PC-3 (cell line): ENCODE data around the gene TTC8. TPM values are rescaled to one million over a fixed set of nuclear protein-coding genes. Genes with fewer than 3 reads are reported as not detected.

Experiments used
- ATAC-seq: fragments of 200-7000 bp; cut with Tn5 transposase; 2 replicates; pipeline ENCODE4 v1.9.1; 2020; ENCODE audit warnings: mild to moderate bottlenecking, moderate library complexity
- BruUV-seq: library from RNA; stranded (reverse); fragments of 400-500 nt; replicated peaks from 2 replicates; lab custom pipeline; 2021; lab: Mats Ljungman, UMichigan
- CTCF ChIA-PET: fragments of 300-600 bp; sonication (Branson Sonifier 250); formaldehyde crosslinking; loops from one replicate; lab custom pipeline; 2022; ENCODE audit warnings: antibody characterized with exemption; lab: Charles Lee
- POLR2A ChIA-PET: fragments of 300-600 bp; sonication (Branson Sonifier 250); formaldehyde crosslinking; loops from one replicate; lab custom pipeline; 2022; ENCODE audit warnings: antibody characterized with exemption; ENCODE audit not compliant: unreplicated experiment; lab: Charles Lee
- DNase-seq: peaks from one replicate; pipeline ENCODE4 v3.0.0-alpha.2; 2015
- H2AFZ ChIP-seq: fragments of 300-600 bp; sonication (generic); 2 replicates; pipeline ENCODE4 v1.6.0; 2016; ENCODE audit warnings: antibody characterized with exemption, low read length
- H3F3A ChIP-seq: fragments of 300-600 bp; sonication (generic); one replicate; pipeline ENCODE4 v1.6.0; 2017; ENCODE audit warnings: antibody characterized with exemption, low read length, control low read depth, mild to moderate bottlenecking; ENCODE audit not compliant: unreplicated experiment
- H3K27ac ChIP-seq: fragments of 300-600 bp; sonication (generic); 2 replicates; pipeline ENCODE4 v1.5.1; 2016; ENCODE audit warnings: mild to moderate bottlenecking, low read length
- H3K27me3 ChIP-seq: fragments of 300-600 bp; sonication (generic); 2 replicates; pipeline ENCODE4 v1.6.1; 2016; ENCODE audit warnings: low read length, mixed read lengths
- H3K36me3 ChIP-seq: fragments of 300-600 bp; sonication (generic); 2 replicates; pipeline ENCODE4 v1.6.1; 2016; ENCODE audit warnings: low read depth, mixed run types, low read length, mixed read lengths
- H3K4me1 ChIP-seq: fragments of 300-600 bp; sonication (generic); 2 replicates; pipeline ENCODE4 v1.5.1; 2016; ENCODE audit warnings: low read length; ENCODE audit not compliant: insufficient read depth
- H3K4me2 ChIP-seq: fragments of 300-600 bp; sonication (generic); 2 replicates; pipeline ENCODE4 v1.6.0; 2016; ENCODE audit warnings: low read length
- H3K4me3 ChIP-seq: fragments of 300-600 bp; sonication (generic); 2 replicates; pipeline ENCODE4 v1.5.1; 2016; ENCODE audit warnings: mild to moderate bottlenecking, low read length, mixed read lengths
- H3K79me2 ChIP-seq: fragments of 300-600 bp; sonication (generic); 2 replicates; pipeline ENCODE4 v1.6.1; 2017; ENCODE audit warnings: low read length, mixed read lengths
- H3K9ac ChIP-seq: fragments of 300-600 bp; sonication (generic); 2 replicates; pipeline ENCODE4 v1.6.0; 2016; ENCODE audit warnings: mild to moderate bottlenecking, low read length
- H3K9me2 ChIP-seq: fragments of 300-600 bp; sonication (generic); replicated peaks from 2 replicates; pipeline ENCODE4 v1.6.1; 2016; ENCODE audit warnings: mixed run types, low read length, mixed read lengths
- H3K9me3 ChIP-seq: fragments of 300-600 bp; sonication (generic); 2 replicates; pipeline ENCODE4 v1.6.1; 2016; ENCODE audit warnings: low read length, mixed read lengths
- H4K20me1 ChIP-seq: fragments of 300-600 bp; sonication (generic); 2 replicates; pipeline ENCODE4 v1.6.1; 2016; ENCODE audit warnings: low read length, mixed read lengths
- CTCF ChIP-seq: fragments of 300-600 bp; sonication (generic); conservative IDR thresholded peaks from 2 replicates; pipeline ENCODE4 v1.5.1; 2017; ENCODE audit warnings: antibody characterized with exemption, low read depth, mild to moderate bottlenecking, low read length
- EZH2 ChIP-seq: fragments of 300-600 bp; sonication (generic); IDR thresholded peaks from one replicate; pipeline ENCODE4 v1.6.1; 2017; ENCODE audit warnings: antibody characterized with exemption, mild to moderate bottlenecking, low read length; ENCODE audit not compliant: unreplicated experiment
- EZH2phosphoT487 ChIP-seq: fragments of 300-600 bp; sonication (generic); IDR thresholded peaks from 2 replicates; pipeline ENCODE4 v1.6.1; 2018; ENCODE audit warnings: mild to moderate bottlenecking, antibody characterized with exemption, low read length, borderline replicate concordance
- intact Hi-C: fragments of 100-400 bp; cut with micrococcal nuclease; formaldehyde crosslinking; loops from 2 replicates; pipeline ENCODE4 v1.9.0; 2023
- total RNA-seq: library from RNA; depleted of rRNA; stranded (reverse); fragments of >200 nt; gene quantifications from 2 replicates; pipeline ENCODE4 v1.2.3, GENCODE V29; 2014

TTC8 gene
- total RNA-seq, 1 experiment from 2014 or later: 24.8 TPM

- Histone ChIP-seq H3K4me2 (no peak overlapping the region), H3K27me3 (no peaks in the 10 kb centered on the region), H3K9me3 (no peaks in the 10 kb centered on the region), H3K27ac (no peak overlapping the region), H3K79me2 (0 out of 2 replicates have a peak, but pooled peaks cover 6% of the 10 kb centered on the region), H3K36me3 (no peaks in the 10 kb centered on the region), H2AFZ (no peak overlapping the region), H3K4me1 (peaks cover 13% of the 10 kb centered on the region), H4K20me1 (no peaks in the 10 kb centered on the region), H3K9ac (no peak overlapping the region), H3K4me3 (no peak overlapping the region), H3K9me2 (no peaks in the 10 kb centered on the region), H3F3A (no peaks in the 10 kb centered on the region)
- no TSS peak for BruUV-seq
- ChIA-PET POLR2A (no interaction called here), CTCF (no interaction called here)
- TF ChIP-seq CTCF (no peak), EZH2phosphoT487 (no peak), EZH2 (no peak)
- ATAC-seq: no peak
- no peak for DNase-seq
- intact Hi-C loops: no loop called here
These were observed 13.0 kb downstream of the TTC8 start for GRCh38 chr14:88837495-88837894.

- Histone ChIP-seq H3K79me2 (0 out of 2 replicates have a peak, but pooled peaks cover 5% of the 10 kb centered on the region), H3K9me3 (no peaks in the 10 kb centered on the region), H3K4me3 (no peak overlapping the region), H2AFZ (no peak overlapping the region), H4K20me1 (no peaks in the 10 kb centered on the region), H3F3A (no peaks in the 10 kb centered on the region), H3K9ac (no peak overlapping the region), H3K27ac (no peak overlapping the region), H3K4me2 (no peak overlapping the region), H3K9me2 (no peaks in the 10 kb centered on the region), H3K4me1 (peaks cover 13% of the 10 kb centered on the region), H3K27me3 (no peaks in the 10 kb centered on the region), H3K36me3 (no peaks in the 10 kb centered on the region)
- TF ChIP-seq EZH2: no peak
- no peak for TF ChIP-seq CTCF
- intact Hi-C loops: no loop called here
- ATAC-seq: no peak
- ChIA-PET CTCF (no interaction called here), POLR2A (no interaction called here)
- no TSS peak for BruUV-seq
- DNase-seq: no peak
These were observed 13.6 kb downstream of the TTC8 start for GRCh38 chr14:88838015-88838414.

DNA sequence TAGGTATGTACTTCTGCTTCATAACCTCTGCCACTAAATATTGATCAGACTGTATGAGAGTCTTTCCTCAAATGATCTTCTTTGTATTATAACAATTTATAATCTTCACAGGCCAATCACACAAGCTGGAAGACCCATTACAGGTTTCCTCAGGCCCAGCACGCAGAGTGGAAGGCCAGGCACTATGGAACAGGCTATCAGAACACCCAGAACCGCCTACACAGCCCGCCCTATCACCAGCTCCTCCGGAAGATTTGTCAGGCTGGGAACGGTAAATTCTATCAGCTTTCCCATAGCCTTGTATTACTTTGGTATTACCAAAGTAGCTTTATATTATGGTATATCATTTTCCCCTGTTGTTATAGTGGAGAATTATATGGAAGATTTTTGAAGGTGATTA lies 16.5 kb downstream of the TTC8 start:
- DNase-seq: no peak
- Histone ChIP-seq H3K4me2 (no peak overlapping the region), H3K9me3 (no peaks in the 10 kb centered on the region), H3K9ac (no peak overlapping the region), H3K27me3 (no peaks in the 10 kb centered on the region), H4K20me1 (no peaks in the 10 kb centered on the region), H3K27ac (no peak overlapping the region), H3K4me3 (no peak overlapping the region), H2AFZ (no peak overlapping the region), H3K79me2 (no peaks in the 10 kb centered on the region), H3K4me1 (no peaks in the 10 kb centered on the region), H3F3A (no peaks in the 10 kb centered on the region), H3K9me2 (no peaks in the 10 kb centered on the region), H3K36me3 (no peaks in the 10 kb centered on the region)
- BruUV-seq: no TSS peak
- no peak for ATAC-seq
- intact Hi-C loops: no loop called here
- ChIA-PET CTCF (no interaction called here), POLR2A (no interaction called here)
- TF ChIP-seq EZH2 (no peak), CTCF (no peak), EZH2phosphoT487 (no peak)
